Stimulated activated naive CD8-positive, alpha-beta T cell treated with anti-CD3 and anti-CD28 coated beads, Interleukin-15, Interleukin-2, amounts not matched to agents 100 ng/mL and 50 ng/mL, for 24 hours (primary cell): Measurements from ENCODE around the gene GAL3ST1.
"Not testable (repeated sequence)": the region's sequence is repeated elsewhere in the genome, so short reads cannot be mapped to it uniquely, and the experiment has no call there.

ENCODE experiments used
- H3K27ac Mint-ChIP-seq: one replicate; pipeline ENCODE4 v1.8.0; 2021; ENCODE audit warnings: mild to moderate bottlenecking, mixed read lengths
- H3K27me3 Mint-ChIP-seq: one replicate; pipeline ENCODE4 v1.8.0; 2021; ENCODE audit warnings: mixed read lengths
- H3K36me3 Mint-ChIP-seq: one replicate; pipeline ENCODE4 v1.8.0; 2021; ENCODE audit warnings: low read depth, mixed read lengths
- H3K4me1 Mint-ChIP-seq: one replicate; pipeline ENCODE4 v1.8.0; 2021; ENCODE audit warnings: low read depth, mixed read lengths
- H3K4me3 Mint-ChIP-seq: one replicate; pipeline ENCODE4 v1.8.0; 2021; ENCODE audit warnings: mild to moderate bottlenecking, mixed read lengths
- H3K9me3 Mint-ChIP-seq: one replicate; pipeline ENCODE4 v1.8.0; 2021; ENCODE audit warnings: mixed read lengths

The GAL3ST1 gene

GRCh38 chr22:30564045-30564760 lies 10.3 kb downstream of the GAL3ST1 start:
- Mint-ChIP-seq H3K27ac (no peak overlapping the region), H3K9me3 (no peaks in the 10 kb centered on the region), H3K4me3 (no peak overlapping the region), H3K36me3 (no peaks in the 10 kb centered on the region), H3K4me1 (no peaks in the 10 kb centered on the region), H3K27me3 (no peaks in the 10 kb centered on the region)

- Mint-ChIP-seq H3K4me1 (no peaks in the 10 kb centered on the region), H3K36me3 (no peaks in the 10 kb centered on the region), H3K4me3 (no peak overlapping the region), H3K9me3 (no peaks in the 10 kb centered on the region), H3K27me3 (no peaks in the 10 kb centered on the region), H3K27ac (no peak overlapping the region)
Observed at GRCh38 chr22:30562366-30562765, 12.1 kb downstream of the GAL3ST1 start.

- Mint-ChIP-seq H3K9me3 (no peaks in the 10 kb centered on the region), H3K27me3 (no peaks in the 10 kb centered on the region), H3K36me3 (no peaks in the 10 kb centered on the region), H3K4me3 (no peak overlapping the region), H3K27ac (no peak overlapping the region), H3K4me1 (no peaks in the 10 kb centered on the region)
Observed at GRCh38 chr22:30561402-30562189, 12.9 kb downstream of the GAL3ST1 start.

- H3K4me1 Mint-ChIP-seq, H3K27ac Mint-ChIP-seq, H3K4me3 Mint-ChIP-seq, H3K36me3 Mint-ChIP-seq, H3K9me3 Mint-ChIP-seq, H3K27me3 Mint-ChIP-seq: not testable (repeated sequence)
Observed at GRCh38 chr22:30560643-30561202, 13.7 kb downstream of the GAL3ST1 start.

- no peaks in the 10 kb centered on the region for H3K36me3 Mint-ChIP-seq
- H3K27ac Mint-ChIP-seq, result no peak overlapping the region
- no peaks in the 10 kb centered on the region for H3K9me3 Mint-ChIP-seq
- no peaks in the 10 kb centered on the region for H3K4me1 Mint-ChIP-seq
- no peak overlapping the region for H3K4me3 Mint-ChIP-seq
- H3K27me3 Mint-ChIP-seq, result no peaks in the 10 kb centered on the region
Observed at GRCh38 chr22:30559889-30560288, 14.6 kb downstream of the GAL3ST1 start.

GRCh38 chr22:30557243-30557642 lies 17.2 kb downstream of the GAL3ST1 start:
- Mint-ChIP-seq H3K27ac (no peak overlapping the region), H3K27me3 (no peaks in the 10 kb centered on the region), H3K9me3 (no peaks in the 10 kb centered on the region), H3K4me1 (no peaks in the 10 kb centered on the region), H3K36me3 (no peaks in the 10 kb centered on the region), H3K4me3 (no peak overlapping the region)

- no peak overlapping the region for H3K4me3 Mint-ChIP-seq
- no peaks in the 10 kb centered on the region for H3K27me3 Mint-ChIP-seq
- no peaks in the 10 kb centered on the region for H3K9me3 Mint-ChIP-seq
- no peak overlapping the region for H3K27ac Mint-ChIP-seq
- H3K4me1 Mint-ChIP-seq, result no peaks in the 10 kb centered on the region
- no peaks in the 10 kb centered on the region for H3K36me3 Mint-ChIP-seq
Observed at GRCh38 chr22:30556388-30556787, 18.1 kb downstream of the GAL3ST1 start.

- Mint-ChIP-seq H3K27me3 (no peaks in the 10 kb centered on the region), H3K4me1 (no peaks in the 10 kb centered on the region), H3K9me3 (no peaks in the 10 kb centered on the region), H3K36me3 (no peaks in the 10 kb centered on the region), H3K27ac (no peak overlapping the region), H3K4me3 (no peak overlapping the region)
Observed at GRCh38 chr22:30555282-30556210, 18.9 kb downstream of the GAL3ST1 start.

- H3K4me3 Mint-ChIP-seq, result no peak overlapping the region
- no peak overlapping the region for H3K27ac Mint-ChIP-seq
- no peaks in the 10 kb centered on the region for H3K27me3 Mint-ChIP-seq
- H3K36me3 Mint-ChIP-seq, result no peaks in the 10 kb centered on the region
- H3K9me3 Mint-ChIP-seq, result no peaks in the 10 kb centered on the region
- H3K4me1 Mint-ChIP-seq, result no peaks in the 10 kb centered on the region
Observed at GRCh38 chr22:30553971-30554370, 20.5 kb downstream of the GAL3ST1 start.

GRCh38 chr22:30552719-30553118 lies 21.7 kb downstream of the GAL3ST1 start:
- H3K9me3 Mint-ChIP-seq, result no peaks in the 10 kb centered on the region
- H3K27ac Mint-ChIP-seq, result no peak overlapping the region
- no peaks in the 10 kb centered on the region for H3K27me3 Mint-ChIP-seq

GRCh38 chr22:30551813-30552212 lies 22.7 kb downstream of the GAL3ST1 start:
- not testable (repeated sequence) for H3K4me1 Mint-ChIP-seq, H3K9me3 Mint-ChIP-seq, H3K4me3 Mint-ChIP-seq, H3K36me3 Mint-ChIP-seq, H3K27ac Mint-ChIP-seq, H3K27me3 Mint-ChIP-seq

More at GRCh38 chr22:30552719-30553118, 21.7 kb downstream of the GAL3ST1 start:
- Mint-ChIP-seq H3K4me3 (no peak overlapping the region), H3K4me1 (no peaks in the 10 kb centered on the region), H3K36me3 (no peaks in the 10 kb centered on the region)

- H3K27ac Mint-ChIP-seq, result no peak overlapping the region
- no peaks in the 10 kb centered on the region for H3K9me3 Mint-ChIP-seq
- H3K4me3 Mint-ChIP-seq, result no peak overlapping the region
- no peaks in the 10 kb centered on the region for H3K36me3 Mint-ChIP-seq
- peaks cover 20% of the 10 kb centered on the region for H3K27me3 Mint-ChIP-seq
- H3K4me1 Mint-ChIP-seq, result peaks cover 6% of the 10 kb centered on the region
Observed at GRCh38 chr22:30547188-30547587, 27.3 kb downstream of the GAL3ST1 start.

- H3K27me3 Mint-ChIP-seq, result peaks cover 24% of the 10 kb centered on the region
- H3K4me1 Mint-ChIP-seq, result peaks cover 6% of the 10 kb centered on the region
- H3K36me3 Mint-ChIP-seq, result no peaks in the 10 kb centered on the region
- H3K27ac Mint-ChIP-seq, result no peak within 1 kb of the TSS
- no peak within 1 kb of the TSS for H3K4me3 Mint-ChIP-seq
- no peaks in the 10 kb centered on the region for H3K9me3 Mint-ChIP-seq
Observed at GRCh38 chr22:30546616-30547015, 27.8 kb downstream of the GAL3ST1 start, which contains the start of gene SEC14L6. SEC14L6 (minus strand) TSS chr22:30546741; CDS start chr22:30546682, 59 bp downstream.

- H3K4me3 Mint-ChIP-seq, result no peak overlapping the region
- H3K27me3 Mint-ChIP-seq, result peaks cover 41% of the 10 kb centered on the region
- H3K9me3 Mint-ChIP-seq, result no peaks in the 10 kb centered on the region
Observed at GRCh38 chr22:30542811-30543188, 31.7 kb downstream of the GAL3ST1 start.

More at GRCh38 chr22:30542811-30543188, 31.7 kb downstream of the GAL3ST1 start:
- Mint-ChIP-seq H3K4me1 (peaks cover 6% of the 10 kb centered on the region), H3K27ac (no peak overlapping the region), H3K36me3 (no peaks in the 10 kb centered on the region)
